PFSK-1 (cell line): Measurements from ENCODE around the gene SNX9.

Experiments
- FOXP2 ChIP-seq: optimal IDR thresholded peaks from 2 replicates; pipeline ENCODE3; 2011; ENCODE audit warnings: borderline replicate concordance, control low read depth, inconsistent platforms; ENCODE audit not compliant: insufficient read depth; ENCODE audit errors: extremely low read length, extremely low read depth
- POLR2AphosphoS5 ChIP-seq: IDR thresholded peaks from 2 replicates; pipeline ENCODE4 v1.6.1; 2012; ENCODE audit warnings: low read depth, mild to moderate bottlenecking, control low read depth, low read length, moderate library complexity
- REST ChIP-seq, 2 experiments: IDR thresholded peaks; 2 replicates each; pipeline versions ENCODE4 v1.6.1 to v1.8.0; 2011 to 2012; ENCODE audit warnings: low read depth in 2 of 2, low read length in 2 of 2, control low read depth in 1 of 2, inconsistent platforms in 1 of 2, mild to moderate bottlenecking in 1 of 2, moderate library complexity in 1 of 2; ENCODE audit not compliant: insufficient read depth in 1 of 2
- SIN3A ChIP-seq: IDR thresholded peaks from 2 replicates; pipeline ENCODE4 v1.6.1; 2012; ENCODE audit warnings: mild to moderate bottlenecking, low read length, moderate library complexity, borderline replicate concordance; ENCODE audit not compliant: insufficient read depth
- TAF1 ChIP-seq: IDR thresholded peaks from 2 replicates; pipeline ENCODE4 v1.6.1; 2012; ENCODE audit warnings: low read length, control low read depth, borderline replicate concordance; ENCODE audit not compliant: insufficient read depth

The SNX9 gene

GRCh38 chr6:157976345-157977175 is 153.5 kb downstream of the SNX9 start:
- TF ChIP-seq FOXP2 (no peak), REST (IDR thresholded peaks at IDR 0.05; ENCODE audit: insufficient read depth in 1 of 2, low read depth in 2 of 2, low read length in 2 of 2) (no peak), POLR2AphosphoS5 (no peak), TAF1 (no peak), SIN3A (no peak)

DNA sequence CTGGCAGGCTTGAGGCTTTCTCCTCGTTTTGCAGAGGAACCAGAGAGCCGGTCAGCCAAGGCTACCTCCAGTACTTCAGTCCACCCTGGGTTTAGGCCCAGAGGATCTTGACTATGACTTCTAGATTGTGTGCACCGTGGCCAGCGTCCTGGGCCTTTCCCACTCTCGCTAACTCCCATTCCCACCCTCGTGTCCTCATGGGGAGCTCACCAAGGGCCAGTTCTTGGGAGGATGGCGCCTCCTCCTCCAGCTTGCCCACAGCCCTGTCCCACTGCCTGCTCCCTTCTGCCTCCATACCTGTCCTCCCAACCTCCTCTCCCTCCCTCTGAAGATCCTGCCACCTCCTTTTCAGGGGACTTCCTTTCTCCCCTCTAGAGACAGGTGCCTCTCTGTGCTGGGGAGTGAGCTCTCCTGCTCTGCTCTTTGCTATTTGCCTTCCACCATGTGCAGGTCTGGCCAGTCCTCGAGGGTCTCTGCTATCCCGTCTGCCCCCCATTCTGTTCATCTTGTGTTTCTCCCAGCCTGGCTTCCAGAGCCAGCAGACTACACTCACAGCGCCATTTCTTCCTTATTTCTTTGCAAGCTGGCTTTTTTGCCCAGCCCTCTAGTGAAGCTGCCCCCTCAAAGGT is 154.2 kb downstream of the SNX9 start:
- TF ChIP-seq SIN3A (no peak), POLR2AphosphoS5 (no peak), TAF1 (no peak), FOXP2 (no peak), REST (IDR thresholded peaks at IDR 0.05; ENCODE audit: insufficient read depth in 1 of 2, low read depth in 2 of 2, low read length in 2 of 2) (no peak)

DNA sequence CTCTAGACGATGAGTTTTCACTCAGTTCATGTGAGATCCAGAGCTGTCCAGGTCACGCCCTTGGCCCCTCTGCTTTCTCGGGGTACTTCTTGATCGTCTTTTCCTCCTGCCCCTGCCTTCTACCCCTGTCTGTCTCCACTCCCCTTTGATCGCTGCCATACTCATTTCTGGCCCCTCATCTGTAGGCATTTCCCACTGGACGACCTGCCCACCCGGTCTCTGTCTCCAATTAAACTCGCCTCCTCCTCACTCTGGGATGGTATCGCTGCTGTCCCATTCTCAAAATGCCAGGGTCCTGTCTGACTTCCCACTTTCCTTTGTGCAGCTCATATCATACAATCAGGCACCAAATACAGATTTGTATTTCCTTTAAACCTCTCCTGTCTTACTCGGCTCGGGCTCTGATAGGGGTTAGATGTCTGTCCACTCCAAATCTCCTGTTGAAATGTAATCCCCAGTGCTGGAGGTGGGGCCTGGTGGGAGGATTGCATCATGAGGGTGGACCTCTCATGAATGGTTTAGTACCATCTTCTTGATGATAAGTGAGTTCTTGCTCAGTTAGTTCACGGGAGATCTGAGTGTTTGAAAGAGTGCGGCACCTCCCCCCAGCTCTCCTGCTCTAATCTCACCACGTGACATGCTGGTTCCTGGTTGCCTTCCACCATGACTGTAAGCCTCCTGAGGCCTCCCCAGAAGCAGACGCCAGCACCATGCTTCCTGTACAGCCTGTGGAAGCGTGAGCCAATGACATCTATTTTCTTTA is 155.2 kb downstream of the SNX9 start:
- TF ChIP-seq SIN3A (no peak), REST (IDR thresholded peaks at IDR 0.05; ENCODE audit: insufficient read depth in 1 of 2, low read depth in 2 of 2, low read length in 2 of 2) (no peak), FOXP2 (no peak), TAF1 (no peak), POLR2AphosphoS5 (no peak)

DNA sequence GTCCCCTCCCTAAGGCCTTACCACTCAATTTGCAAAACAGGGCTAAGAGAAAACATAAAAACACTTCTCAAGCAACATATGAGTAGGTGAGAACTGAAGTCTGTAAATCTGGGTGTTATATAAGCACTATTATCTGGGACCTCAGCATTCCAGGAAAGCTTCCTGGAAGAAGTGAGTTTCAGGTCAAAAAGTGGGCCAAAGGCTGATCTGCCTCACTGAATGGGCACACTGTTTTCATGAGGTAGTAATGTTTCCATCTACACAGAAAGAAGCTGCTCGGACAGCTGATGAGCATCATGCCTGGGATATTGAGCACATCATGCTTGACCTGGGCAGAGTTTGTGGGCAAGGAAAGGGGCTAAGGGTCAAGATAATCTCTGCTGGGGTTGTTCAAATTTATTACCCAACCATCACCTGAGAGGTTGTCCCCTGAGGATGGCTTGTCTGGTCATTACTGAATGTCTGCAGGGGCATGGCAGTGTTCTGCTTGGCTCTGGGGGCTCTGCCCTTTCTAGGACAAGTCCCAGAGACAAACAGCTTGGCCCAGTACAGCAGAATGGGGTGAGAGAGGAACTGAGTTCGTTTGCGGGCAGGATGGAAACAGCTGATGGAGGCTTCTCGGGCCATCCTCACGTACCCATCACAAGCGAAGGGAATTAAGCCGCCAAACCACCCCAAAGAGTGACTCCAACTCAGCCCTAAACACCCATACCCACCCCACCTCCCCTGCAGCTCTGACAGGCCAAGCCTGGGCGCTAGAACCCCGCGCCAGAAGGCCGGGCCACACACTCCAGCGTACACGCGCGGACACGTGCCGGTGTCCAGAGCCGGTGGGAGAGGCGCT is 157.5 kb downstream of the SNX9 start:
- TF ChIP-seq POLR2AphosphoS5: no peak
- TF ChIP-seq SIN3A: no peak
- no peak for TF ChIP-seq TAF1
- no peak for TF ChIP-seq REST (IDR thresholded peaks at IDR 0.05; ENCODE audit: insufficient read depth in 1 of 2, low read depth in 2 of 2, low read length in 2 of 2)
- TF ChIP-seq FOXP2: no peak
